NCI-H748 (cell line): ENCODE measurements around the gene CNTD1.

Experiments used
- DNase-seq: peaks from one replicate; lab custom pipeline; 2025; ENCODE audit not compliant: unreplicated experiment; lab: John Stamatoyannopoulos, UW

CNTD1 gene

DNA sequence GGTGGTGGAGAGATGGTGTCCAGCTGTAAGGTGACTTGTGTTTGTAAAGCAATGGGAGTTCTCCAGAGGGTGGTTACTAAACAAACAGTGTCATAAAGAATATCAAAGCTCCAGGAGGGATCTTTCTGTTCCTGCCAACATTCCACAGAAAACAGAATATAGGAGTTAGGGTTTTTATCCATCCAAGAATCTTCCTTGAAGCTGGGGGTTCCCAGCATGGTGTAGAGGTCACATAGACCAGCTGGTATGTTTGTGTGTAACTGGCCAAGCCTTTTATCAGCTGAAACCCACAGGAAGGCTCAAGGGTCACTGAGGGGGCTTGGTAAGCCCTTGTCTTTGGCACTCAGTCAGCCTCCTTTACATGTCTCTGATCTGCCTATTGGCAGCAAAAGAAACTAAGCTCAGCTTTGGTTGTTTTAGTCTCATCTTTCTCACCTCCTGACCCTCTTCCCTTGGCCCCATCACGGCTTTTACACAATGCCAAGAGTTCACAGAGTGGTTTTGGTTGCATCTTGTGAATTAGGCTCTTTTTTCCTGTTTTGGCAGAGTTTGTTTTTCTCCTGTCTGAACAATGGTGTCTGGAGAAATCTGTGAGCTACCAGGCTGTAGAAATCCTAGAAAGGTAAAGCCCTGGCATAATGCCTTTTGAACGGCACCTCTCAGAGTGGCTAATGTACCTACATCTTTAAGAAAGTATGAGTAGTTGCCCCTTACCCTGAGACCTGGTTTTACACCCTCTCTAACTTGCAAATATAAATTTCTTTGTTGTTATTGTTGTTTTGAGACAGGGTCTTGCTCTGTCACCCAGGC is 4.6 kb downstream of the CNTD1 start:
- no peak for DNase-seq

- peak; percentile 59 for DNase-seq
These were observed 6.3 kb downstream of the CNTD1 start for GRCh38 chr17:42804918-42805367.

GRCh38 chr17:42806249-42806648 is 7.6 kb downstream of the CNTD1 start:
- DNase-seq, result no peak

DNA sequence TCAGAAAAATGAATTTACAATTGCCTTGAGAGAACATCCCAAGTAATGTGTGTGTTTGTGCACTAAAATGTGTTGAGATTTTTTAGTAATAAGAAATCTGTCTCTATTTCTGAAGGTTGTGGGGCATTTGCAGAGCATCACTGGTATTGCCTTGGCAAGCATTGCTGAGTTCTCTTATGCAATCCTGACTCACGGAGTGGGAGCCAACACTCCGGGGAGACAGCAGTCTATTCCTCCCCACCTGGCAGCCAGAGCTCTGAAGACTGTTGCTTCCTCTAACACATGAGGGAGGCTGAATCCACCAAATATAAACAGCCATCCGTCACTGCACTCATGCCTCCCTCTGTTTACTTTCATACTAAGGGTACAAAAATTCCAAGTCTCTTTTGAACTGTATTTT is 10.6 kb downstream of the CNTD1 start:
- no peak for DNase-seq

DNA sequence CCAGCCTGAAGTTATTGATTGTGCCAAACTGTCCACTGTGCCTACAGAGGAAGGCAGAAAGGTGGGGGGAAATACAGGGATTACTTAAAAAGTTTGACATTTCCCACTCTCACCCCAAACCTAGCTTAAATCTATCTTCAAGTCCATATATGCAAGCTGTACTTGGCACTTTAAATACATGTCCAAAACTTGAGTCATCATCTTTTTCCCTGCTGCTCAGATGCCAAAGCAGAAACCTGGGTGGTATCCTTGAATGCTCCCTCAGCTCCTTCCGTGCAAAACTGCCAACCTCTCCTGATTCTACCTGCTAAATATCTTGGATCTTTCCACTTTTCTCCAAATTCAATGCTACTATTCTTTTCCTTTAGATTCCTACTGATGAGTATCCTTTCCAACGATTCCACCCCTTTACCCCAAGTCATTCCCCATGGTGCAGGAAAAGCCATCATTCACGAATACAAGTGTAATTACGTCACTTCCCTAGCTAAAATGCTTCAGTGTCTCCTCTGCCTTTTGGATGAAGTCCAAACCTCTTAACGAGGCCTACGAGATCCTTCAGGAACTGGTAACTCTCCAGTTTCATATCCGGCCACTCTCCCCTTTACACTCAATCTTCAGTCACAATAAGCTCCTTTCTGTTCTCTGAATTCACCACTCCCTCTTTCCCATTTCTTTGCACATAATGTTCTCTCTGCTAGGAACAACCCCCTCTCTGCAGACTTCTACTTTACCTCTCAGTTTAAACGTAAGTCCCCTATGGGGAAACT is 16.2 kb downstream of the CNTD1 start:
- no peak for DNase-seq

DNA sequence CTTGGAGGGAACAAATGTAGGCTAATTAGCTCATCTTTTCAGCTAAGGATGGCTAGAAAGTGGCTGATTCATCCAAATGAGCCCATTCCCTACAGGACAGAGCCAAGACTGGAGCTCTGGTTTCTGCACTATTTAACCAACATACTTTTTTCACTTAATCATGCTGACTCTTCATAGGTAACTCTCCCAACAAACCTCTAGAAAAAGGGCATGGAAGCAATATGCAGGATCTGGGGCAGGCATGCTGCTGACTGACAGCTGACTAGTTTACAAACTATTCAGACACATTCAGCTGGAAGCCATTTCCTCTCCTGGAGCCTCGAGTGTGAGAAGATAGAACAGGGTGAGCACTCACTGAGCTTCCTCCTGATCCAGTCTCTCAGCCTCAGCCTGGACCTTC is 19.2 kb downstream of the CNTD1 start:
- no peak for DNase-seq

DNA sequence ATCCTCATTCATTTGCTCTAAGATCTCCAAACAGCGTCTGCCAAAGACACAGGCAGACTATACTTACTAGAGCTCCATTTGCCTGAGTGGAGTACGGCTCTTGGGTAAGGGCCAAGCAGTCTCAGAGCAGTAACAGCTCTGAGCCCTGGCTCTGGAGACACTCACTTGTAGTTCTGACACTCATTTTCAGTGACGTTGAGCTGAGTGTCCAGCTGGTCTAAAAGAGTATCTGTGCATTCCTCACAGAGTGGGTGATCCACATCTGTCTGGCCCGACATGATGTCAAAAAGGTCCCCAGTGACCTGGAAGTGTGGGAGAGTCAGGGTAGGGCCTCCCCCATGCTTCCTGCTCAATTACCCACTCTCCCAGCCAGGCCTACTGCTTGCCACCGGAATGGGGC is 19.7 kb downstream of the CNTD1 start:
- DNase-seq, result no peak

- peak; percentile 79 for DNase-seq
These were observed 21.4 kb downstream of the CNTD1 start for GRCh38 chr17:42819939-42820535.

DNA sequence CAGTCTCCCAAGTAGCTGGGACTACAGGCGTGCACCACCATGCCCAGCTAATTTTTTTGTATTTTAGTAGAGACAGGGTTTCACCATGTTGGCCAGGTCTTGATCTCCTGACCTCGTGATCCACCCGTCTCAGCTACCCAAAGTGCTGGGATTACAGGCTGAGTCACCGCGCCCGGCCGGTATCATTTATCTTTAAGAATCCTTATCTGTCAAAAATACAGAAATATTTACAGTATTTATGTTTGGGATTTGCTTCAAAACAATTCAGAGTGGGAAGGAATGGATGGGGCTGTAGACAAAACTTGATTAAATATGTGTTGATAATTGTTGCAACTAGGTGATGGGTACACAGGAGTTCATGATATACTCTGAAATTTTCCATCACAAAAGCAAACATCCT is 22.5 kb downstream of the CNTD1 start:
- no peak for DNase-seq

GRCh38 chr17:42827472-42827871 is 28.8 kb downstream of the CNTD1 start:
- no peak for DNase-seq

DNA sequence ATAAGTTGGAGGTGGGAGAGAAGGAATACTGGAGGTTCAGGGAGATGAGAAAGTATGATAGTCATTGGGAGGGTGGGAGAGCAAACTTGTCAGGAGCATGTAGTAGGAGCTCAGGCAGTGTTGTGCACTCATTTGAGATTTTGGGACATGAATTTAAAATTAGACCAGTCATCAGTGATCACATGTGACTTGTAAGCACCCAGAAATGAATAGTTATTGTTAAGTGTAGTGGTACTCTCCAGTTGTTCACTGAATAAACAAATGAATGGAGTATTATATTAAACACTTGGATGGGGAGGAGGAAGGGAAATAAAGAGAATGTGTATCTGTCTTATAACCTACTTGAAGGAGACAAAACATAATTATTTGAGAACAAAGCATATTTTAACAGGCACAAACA is 32.3 kb downstream of the CNTD1 start:
- no peak for DNase-seq

- peak; percentile 57 for DNase-seq
These were observed 33.7 kb downstream of the CNTD1 start for GRCh38 chr17:42832213-42832933.

GRCh38 chr17:42832934-42833766 is 34.5 kb downstream of the CNTD1 start, which contains the start of gene PSME3:
Gene PSME3 (plus strand): TSS chr17:42833397. CDS start chr17:42833632, 235 bp downstream.
- DNase-seq, result peak; percentile 91

GRCh38 chr17:42833767-42834422 is 35.2 kb downstream of the CNTD1 start:
- no peak for DNase-seq

DNA sequence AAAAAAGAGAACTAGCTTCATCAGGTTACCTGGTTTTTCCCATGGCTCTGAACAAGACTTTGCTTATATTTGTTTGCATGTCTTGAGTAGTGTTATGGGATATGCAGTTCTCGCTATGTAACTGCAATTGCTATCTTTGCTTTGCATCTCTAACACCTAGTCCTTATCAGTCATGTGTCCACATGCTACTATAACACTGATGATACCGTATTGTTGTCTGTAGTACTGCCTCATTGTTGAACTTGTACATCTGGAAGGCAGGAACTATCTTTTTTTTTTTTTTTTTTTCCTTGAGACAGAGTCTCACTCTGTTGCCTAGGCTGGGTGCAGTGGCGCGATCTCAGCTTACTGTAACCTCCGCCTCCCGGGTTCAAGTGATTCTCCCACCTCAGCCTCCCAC is 37.1 kb downstream of the CNTD1 start:
- no peak for DNase-seq

DNA sequence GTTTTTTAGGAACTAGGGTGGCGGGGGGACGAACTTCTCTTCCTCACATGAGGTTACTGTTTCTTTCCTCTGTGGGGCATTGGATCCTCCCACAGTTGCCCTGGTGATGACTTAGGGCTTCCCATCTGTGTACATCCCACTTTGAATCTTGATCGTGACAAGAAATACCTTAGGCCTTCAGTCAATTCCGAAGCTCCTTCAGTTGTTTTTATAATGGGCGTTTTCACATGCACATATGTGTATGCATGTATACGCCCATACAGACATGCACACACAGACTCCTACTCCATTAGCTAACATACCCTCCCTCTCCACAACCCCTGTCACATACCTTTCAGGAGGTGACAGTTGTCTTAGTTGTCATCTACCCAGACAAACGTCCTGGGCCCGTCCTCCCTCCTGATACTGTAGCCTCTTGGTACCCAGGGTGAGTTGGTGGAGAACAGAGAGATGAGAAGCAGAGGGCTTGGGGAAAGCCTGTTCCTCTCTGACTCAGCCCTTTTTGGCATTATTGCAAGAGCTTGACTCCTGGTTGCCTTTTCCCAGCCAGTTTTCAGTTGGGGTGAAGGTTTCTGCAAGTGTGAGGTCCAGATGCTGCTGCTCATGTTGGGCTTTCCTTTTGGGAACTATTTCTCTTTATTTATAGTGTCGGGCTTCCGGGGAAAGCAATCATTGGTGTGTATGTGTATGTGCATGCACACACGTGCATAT is 43.5 kb downstream of the CNTD1 start:
- DNase-seq, result no peak

- peak; percentile 63 for DNase-seq
These were observed 44.8 kb downstream of the CNTD1 start for GRCh38 chr17:42843358-42843934.

DNA sequence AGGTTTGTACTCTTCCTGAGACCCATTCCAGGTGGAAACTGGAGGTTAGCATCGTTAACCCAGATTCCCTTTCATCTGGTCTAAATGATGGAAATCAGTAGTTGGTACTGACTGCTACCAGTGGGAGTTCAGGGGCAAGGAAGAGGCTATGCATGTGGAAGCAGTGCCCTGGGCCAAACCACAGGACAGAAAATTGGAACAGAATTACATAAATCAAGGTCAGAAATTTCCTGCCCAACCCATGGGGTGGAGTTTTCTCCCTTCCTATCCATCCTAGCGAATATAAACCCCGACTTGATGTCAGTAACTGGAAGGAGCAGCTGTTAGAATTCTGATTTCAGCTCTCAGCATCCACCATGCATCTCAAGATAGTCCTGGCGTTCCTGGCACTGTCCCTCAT is 45.6 kb downstream of the CNTD1 start, which contains the start of gene AOC2:
Gene AOC2 (plus strand): TSS at position 310 of the 400 bp plus-strand sequence. CDS start 47 bp downstream, at position 357.
- no peak for DNase-seq
